Stimulated activated CD4-positive, alpha-beta T cell treated with anti-CD3 and anti-CD28 coated beads, Interleukin-15, amount 100 ng/mL, for 1 hour (primary cell): ENCODE results near the gene TBC1D9.

Experiments used
- DNase-seq, 2 donors: peaks; one replicate each; pipeline ENCODE4 v3.0.0-alpha.2; 2020; ENCODE audit warnings: low read depth in 1 of 2, low spot score in 1 of 2

The TBC1D9 gene

DNA sequence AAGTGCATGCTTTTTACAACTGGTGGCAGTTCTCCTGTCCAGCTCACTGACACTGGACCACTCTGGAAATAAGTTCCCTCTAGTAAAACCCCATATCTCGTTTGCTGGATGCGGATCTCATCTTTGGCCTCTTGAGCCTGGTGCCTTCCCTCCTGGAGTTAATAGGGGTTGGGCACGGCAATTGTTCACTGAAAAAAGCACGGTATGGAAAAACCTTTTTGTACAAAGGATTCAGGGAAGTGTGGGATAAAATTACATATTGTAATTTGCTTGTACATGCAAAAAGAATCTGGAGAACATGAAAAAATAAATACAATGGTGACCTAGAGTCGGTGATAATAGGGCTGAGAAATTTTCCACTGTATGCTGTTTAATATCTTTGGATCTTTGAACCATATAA lies 30.6 kb downstream of the TBC1D9 start:
- DNase-seq = no peak

DNA sequence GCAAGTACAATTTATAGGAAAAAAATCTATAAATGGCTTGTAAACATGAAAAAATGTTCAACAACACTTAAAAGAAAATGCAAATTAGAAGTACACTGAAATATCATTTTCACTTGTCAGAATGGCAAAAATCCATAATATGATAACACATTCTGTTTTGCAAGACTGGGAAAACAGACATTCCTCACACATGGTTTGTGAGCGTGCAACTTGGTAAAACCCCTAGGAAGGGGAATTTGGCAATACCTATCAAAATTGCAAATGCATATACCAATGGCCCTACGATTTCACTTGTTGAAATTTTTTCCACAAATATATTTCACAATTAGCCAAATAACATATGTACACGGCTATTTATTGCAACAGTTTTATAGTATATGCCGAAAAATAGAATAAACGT lies 31.4 kb downstream of the TBC1D9 start:
- DNase-seq = no peak

DNA sequence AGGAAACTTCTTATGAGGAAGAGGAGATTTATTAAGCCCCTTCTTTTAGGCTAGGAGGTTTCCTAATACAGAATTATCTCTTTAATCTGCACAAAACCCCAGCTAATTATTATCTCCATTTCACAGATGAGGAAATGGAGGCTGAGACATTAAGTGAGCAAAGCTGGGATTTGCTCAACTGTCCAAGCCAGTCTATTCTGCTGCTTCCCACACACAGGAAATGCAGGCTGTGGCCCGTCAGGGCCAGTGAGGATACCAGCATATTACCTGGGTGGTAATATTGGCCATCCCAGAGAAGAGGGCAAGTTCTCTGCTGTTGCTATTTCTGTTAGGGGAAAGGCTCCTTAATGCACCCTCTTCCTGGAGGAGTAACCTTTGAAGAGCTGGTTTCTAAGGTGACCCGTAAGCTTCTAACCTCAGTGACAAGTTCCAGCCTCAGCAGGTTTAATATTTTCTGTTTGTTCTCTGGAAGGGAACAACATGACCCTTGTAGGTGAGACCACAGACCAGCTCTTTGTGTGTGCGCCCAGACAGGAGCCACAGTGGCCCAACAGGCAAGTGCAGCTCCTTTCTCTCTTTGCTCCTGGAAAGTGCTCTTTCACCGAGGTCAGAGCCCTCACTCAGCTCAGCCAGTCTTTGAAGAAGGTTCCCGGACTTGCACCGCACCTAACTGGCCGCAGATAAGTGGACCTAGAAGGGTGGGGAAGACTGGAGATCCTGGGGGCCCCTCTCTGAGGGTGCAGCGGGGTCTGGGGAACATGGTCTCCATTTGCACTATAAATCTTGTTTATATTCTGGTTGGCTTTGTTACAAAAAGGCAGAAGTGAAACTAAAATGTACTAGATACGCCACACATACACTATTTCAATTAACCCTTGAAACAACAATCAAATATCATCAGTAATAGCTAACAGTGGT lies 35.5 kb downstream of the TBC1D9 start:
- no peak for DNase-seq

DNA sequence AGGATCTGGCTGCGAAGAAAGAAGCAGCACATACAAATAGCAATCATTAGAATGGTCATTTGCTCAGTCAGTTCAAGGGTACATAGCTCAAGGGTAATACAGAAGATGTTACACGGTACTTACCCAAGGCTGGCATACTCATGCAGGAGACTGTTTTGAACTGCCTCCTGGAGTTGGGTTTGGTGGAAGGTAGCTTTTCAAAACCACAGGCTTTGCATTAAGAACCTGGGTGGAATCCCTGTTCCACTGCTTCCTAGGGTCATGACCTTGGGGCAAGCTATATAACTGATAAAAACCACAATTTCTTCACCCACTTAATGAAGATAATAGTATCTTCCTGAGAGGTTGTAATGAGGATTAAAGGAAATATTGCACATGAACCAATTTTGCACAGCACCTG lies 36.5 kb downstream of the TBC1D9 start:
- DNase-seq = no peak

DNA sequence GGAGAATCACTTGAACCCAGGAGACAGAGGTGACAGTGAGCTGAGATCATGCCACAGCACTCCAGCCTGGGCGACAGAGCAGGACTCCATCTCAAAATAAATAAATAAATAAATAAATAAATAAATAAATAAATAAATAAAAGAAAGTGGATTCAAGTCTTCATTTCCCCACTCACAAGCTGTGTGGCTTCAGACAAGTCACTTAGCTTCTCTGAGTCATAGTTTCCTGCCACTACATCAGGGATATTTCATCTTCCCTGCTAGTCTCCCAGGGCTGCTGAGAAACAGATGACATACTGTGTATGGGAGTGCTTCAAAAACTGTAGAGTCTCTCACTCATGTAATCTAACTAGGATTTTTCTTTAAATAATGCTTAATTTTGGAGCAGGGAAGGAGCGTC lies 37.2 kb downstream of the TBC1D9 start:
- DNase-seq = no peak

DNA sequence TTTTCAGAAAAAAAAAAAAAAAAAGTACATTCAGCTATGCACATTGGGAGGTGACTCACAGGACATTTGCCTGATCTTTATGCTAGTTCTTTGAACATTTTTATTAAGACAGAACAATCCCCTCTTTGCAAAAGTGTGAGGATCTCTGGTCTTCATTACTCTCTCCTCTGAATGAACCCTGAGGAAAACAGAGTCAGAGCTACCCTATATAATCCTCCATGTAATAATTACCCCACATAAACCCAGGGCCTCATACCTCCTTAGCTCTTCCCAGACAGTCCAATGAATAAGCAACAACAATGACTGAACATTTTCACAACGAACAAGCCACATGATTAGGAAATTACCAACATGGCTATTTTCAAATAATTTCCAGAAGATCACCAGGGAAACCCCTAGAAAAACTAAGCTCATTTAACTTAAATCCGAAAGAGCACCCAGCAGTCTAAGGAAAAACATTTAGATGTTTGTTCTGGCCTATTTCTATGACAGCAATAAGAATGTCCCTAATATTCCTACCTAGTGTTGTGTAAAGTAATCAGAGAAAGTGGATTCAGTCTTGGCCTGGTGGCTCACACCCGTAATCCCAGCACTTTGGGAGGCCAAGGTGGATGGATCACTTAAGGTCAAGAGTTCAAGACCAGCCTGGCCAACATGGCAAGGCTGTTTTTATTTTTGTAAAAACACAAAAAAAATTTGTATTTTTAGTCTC lies 37.8 kb downstream of the TBC1D9 start:
- DNase-seq = no peak

DNA sequence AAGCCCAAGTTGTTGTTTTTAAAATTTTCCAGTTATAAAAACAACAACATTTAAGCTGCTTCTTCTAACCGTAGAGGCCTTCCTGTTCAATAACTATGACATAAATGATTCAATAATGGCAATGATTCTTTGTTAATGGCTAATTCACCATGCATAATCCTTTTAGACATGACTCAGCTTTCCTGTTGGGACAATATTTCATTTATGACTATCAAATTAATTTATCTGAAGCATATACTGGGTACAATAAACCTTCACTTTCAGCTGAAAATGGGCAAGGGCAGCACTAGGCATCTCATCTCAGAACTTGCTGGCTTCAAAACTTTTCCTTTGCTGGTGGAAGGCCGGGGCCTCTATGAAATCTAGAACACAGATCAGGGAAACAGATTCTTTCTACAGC lies 38.9 kb downstream of the TBC1D9 start:
- DNase-seq = no peak

DNA sequence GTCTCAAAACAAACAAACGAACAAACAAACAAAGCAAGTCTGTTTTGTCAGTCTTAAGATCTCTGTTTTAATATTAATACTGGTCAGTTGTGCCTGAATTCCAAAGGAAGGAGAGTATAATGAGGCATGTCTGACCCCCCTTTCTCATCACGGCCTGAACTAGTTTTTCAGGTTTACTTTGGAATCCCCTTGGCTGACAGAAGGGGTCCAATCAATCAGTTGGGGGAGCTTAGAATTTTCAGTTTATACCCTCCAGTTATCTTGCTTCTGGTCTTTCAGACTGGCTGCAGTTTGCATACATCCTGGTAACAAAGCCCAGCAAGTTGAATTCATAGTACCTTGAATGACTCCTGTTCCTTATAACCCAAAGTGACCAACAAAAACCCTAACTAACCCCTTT lies 41.1 kb downstream of the TBC1D9 start:
- DNase-seq = no peak

DNA sequence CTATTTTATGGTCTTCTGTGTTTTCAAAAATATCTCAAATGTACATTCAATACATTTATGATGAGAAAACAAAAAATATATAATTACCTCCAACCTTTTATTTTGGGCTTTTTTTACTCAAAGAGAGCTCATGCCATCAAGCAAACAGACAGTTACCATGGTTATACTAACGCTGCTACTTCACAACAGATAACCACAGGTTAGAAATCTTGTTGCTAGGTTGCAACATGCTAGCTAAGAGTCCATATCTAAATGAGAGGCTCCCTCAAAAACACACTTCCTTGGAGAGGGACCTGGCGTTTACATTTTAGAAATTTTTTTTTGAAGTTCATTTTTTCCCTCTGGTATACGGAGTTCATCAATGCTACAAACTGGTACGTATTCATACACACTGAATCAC lies 44.3 kb downstream of the TBC1D9 start:
- DNase-seq = no peak

DNA sequence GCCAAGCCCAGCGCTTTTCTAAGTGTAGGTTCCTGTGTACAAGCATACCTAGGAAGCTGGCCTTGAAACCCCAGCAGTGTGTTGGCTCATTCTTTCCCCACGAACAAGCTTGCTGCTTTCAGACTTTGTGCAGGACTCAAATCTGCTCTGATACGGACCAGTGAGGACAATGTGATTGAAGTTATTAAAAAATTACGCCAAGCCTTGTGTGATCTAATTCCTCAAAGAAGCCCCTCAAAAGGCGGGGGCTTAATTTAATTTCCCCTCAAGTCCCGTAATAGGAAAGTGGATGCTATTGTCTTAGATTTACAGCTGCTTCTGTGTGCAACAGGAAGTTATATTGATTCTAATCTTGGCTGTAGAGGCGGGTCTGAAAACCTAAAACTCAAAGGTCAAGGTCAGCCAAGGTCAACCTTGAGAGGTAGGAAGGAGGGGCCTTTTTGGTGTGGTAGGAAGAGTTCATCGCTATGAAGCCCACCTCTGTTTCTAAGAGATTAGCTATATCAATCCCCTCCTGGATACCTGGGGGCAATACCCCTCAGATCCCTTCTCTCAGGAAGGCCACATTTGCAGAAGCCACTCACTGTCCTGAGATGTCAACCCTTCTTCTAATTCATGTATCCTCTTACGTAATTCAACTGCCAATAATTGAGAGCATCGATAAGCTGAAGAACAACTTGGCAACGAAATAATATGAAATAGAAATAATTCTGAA lies 45.1 kb downstream of the TBC1D9 start:
- no peak for DNase-seq

DNA sequence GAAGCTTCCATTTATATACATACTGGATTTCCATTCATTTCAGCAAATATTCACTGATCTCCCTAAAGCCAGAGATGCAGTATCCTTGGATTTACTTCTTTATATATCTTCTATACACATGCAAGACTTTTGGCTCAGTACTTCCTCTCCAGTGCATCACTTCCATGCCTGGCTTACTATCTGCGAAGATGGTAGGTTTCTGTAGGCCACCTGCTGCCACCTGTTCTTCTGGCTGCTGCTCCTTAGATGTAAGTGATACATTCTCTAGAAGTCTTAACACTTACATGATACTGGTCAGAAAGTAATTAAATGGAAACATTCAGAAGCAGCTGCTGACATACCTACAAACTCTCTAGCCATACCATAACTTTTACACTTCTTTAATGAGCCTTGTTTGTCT lies 48.9 kb downstream of the TBC1D9 start:
- no peak for DNase-seq

DNA sequence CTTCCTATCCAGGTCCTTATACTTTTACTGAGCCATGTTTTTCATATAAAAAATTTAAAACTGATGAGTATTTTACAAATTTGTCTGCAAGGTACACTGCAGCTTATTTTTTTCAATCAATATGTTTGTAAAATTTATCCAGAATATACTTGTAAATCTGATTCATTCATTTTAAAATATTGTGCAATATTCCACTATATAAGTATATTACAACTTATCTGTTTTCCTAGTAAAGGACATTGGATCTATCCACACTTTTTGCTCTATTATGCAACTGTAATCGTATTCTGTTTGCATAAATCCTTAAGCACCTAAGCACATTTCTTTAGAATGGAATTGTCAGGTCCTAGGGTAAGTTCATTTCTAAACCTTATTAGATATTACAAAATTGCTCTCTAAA lies 49.5 kb downstream of the TBC1D9 start:
- DNase-seq = no peak

DNA sequence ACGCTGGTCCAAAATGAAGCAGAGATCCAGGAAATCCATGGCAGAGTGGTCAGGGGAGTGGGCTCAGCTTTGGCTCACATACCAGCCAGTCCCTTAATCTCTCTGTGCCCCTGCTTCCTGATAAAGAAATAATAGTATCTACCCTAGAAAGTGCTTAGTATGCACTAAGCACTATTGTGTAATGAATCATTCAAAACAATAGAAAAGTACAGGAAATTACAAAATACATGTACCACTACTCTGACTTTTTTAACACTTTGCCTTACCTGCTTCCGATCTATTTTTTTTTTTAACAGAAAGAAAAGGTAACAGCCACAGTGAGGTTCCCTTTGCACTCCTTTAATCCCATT lies 49.9 kb downstream of the TBC1D9 start:
- no peak for DNase-seq

DNA sequence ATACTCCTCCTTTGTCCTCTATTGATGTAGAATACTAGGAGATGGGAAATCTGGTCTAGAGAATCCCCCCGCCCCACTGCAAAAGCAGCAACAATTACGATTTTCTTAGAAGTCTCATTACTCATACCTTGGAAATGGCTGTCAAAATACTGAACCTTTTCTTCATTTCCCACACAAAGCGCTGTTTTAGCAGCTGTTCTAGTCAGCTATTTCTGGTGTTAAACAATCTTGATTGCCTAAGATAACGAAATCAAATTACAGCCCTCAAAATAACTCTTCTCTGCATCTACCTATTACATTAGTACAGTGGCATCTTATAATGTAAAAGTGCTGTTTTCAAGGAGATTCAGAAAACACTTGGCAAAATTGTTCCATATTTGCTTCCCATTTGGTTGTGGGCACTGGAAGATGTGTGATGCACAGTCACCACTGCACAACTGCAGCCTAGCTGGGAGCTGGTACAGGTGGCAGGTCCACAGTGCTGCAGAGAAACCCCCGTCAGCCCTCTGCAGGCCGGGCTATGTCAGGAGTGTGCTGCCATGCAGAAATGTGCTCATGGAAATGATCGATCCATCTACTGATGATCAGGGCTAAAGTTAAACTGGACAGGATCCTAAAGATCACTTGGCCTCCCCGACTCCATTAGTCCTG lies 50.4 kb downstream of the TBC1D9 start:
- no peak for DNase-seq

DNA sequence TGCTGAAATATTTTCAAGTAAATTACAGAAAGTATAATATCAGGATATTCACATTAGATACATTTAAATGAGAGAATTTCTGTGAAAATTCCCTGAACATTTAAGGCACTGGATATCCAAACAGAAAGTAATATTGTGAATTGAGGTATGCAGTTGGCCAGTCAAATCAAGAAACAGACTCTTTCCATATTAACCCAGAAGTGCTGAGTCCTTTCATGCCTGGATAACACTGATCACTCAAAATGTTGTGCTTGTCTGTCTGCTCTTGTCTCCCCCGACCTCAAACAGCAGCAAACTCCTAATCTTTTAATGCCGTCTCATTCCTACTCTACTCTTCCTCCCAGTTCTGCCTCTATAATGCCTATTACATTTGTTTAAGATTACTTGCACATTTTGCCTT lies 51.2 kb downstream of the TBC1D9 start:
- DNase-seq = no peak

DNA sequence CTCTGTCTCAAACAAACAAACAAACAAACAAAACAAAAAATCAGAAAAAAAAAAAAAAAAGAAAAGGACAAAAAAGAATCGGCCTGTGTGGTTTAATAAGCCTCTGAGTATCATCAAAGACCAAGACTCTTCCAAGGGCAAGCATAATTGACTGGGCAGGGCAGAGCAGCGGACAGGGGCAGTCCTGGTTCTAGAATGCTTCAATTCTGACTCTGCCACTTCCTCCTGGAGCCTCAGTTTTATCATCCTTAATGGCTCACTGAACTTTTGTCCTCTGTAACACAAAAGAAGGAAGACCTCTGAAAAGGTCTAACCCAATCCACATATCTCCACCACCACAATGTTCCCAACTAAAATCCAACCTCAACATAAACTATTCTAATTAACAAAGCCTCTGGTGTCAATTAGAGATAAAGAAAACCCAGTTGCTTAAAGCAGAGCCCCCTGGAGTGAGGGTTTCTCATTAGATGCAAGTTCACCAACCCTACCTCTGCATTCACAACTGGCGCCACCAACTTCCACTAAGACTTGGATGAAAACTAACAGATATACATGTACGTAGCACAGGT lies 51.7 kb downstream of the TBC1D9 start:
- no peak for DNase-seq

DNA sequence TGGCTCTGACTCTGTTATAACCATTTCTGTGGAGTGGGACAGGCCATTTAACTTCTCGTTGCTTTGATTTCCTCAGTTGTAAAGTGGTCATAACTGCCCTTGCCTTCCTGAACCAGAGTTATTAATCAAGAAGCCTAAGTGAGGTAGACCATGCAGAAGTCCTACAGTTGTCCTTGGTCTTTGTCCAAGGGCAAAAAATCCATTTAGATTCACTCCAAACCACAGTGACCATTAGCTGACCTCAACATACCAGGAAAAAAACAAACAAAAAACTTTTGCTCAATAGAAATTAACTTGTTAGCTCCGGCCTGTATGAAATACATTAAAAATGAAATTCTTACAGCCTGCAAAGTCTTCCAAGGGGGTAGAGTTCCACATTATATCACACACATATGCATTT lies 52.7 kb downstream of the TBC1D9 start:
- DNase-seq = no peak

DNA sequence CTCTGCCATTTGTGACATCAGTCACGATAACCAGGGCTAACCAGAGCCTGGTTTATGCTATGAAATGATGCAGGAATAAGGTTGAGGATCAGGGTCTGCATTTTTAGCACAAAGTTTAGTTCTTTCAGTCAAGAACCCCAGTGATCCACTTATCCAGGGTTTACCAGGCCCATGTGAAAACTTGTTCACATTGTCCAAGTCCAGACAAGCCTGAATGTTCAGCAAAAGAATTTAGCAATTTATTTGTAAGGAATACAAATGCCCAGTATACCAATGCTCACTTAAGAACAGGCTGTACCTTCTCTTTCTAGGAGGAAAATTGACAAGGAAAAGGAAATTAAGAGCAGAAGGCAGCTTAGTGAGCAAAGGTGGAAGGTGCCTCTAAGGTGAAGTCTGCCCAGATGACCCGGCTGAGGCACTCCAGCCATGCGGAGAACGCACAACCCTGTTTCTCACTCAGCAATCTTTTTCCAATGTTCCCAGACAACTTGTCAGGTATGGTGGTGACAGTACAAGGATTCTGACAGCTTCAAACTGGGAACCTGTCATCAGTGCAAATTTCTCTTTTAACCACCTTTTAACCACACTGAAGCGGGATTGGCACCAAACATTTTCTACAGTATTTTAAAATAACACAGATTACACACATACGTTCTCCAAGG lies 54.0 kb downstream of the TBC1D9 start:
- no peak for DNase-seq

DNA sequence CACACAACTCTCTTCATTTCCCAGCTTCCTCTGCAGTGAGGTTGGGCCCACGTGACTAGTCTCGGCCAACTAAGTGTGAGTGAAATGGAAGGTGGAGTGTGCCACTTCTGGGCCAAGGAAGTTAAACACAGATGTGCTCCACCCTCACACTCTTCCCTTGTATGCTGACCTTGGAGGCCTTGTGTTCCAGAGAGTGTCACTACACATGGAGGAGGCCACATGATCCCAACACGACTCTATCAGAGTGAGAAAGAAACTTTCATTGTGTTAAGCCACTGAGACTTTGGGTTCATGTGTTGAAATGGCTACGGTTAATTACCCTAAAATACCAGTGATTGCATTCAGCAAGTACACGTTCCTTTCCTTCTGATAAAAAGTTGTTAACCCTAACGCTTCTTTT lies 55.1 kb downstream of the TBC1D9 start:
- DNase-seq = no peak

DNA sequence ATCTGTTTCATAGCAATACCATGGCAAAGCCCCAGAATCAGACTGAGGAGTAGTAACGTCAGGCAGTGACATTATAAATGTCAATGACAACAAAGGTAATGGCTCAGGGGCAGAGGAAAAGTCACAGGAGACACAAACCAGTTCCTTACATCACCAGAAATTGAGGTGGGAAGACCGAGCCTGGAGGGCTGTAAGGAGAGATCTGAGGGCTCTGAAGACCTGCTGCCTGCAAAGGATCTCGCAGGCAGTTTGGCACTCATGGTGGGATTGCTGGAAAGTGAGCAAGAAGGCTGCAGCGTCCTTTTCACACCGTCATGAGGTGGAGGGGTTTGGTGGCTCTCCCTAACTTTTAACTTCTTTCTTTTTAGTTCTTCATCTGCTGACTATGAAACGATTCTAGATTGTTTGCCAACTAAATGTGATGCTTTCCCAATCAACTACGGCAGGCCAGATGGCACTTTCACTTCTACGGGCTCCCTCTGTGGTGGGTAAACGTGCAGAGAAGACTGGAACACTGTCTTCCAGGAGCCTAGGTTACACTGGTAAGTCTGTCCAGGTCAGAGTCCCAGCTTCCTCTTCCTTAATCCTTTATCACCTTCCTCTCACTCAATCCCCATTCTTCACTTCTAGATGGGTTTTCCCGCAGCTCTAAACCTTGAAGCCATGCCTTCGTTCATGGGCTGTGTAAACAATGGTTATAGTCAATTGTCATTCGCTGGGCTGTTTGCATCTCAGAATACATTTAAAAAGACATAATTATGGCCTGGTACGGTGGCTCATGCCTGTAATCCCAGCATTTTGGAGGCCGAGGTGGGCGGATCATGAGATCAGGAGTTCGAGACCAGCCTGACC lies 58.2 kb downstream of the TBC1D9 start:
- no peak for DNase-seq
